ENCODE results near the gene KCND2.

Gene KCND2

DNA sequence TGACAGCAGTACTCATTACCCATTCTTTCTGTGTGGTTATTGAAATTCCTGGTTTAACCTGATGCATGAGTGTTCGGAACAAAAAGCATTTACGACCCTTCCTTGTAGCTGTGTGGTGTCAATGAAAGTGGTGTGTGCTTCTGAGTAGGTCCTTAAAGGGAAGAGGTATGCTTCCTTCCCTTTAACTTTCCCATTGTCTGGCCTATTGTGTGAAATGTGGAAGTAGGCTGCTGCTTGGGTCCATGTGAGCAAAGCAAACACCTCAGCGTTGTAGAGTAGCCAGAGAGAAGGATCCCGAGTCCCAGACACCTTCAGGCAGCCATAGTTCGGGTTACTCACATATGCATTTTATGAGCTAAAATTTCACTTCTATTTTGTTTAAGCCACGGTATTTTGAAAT lies 510.3 kb downstream of the KCND2 start:
- TF ChIP-seq POLR2AphosphoS5 (IDR thresholded peaks at IDR 0.05; ENCODE audit: low read depth, low read length) (no peak), TAF1 (IDR thresholded peaks at IDR 0.05; ENCODE audit: borderline replicate concordance, low read depth, low read length) (no peak), POLR2A (IDR thresholded peaks at IDR 0.05; ENCODE audit: low read depth, low read length) (no peak)
- DNase-seq (ENCODE audit: insufficient read length) (no peak), FAIRE-seq (no peak)

- DNase-seq (ENCODE audit: insufficient read length) (no peak), FAIRE-seq (no peak)
- TF ChIP-seq TAF1 (IDR thresholded peaks at IDR 0.05; ENCODE audit: borderline replicate concordance, low read depth, low read length) (no peak), POLR2A (IDR thresholded peaks at IDR 0.05; ENCODE audit: low read depth, low read length) (no peak), POLR2AphosphoS5 (IDR thresholded peaks at IDR 0.05; ENCODE audit: low read depth, low read length) (no peak)
Observed at GRCh38 chr7:120783721-120784120, 510.7 kb downstream of the KCND2 start.

GRCh38 chr7:120785095-120785494 lies 512.1 kb downstream of the KCND2 start:
- FAIRE-seq (no peak), DNase-seq (ENCODE audit: insufficient read length) (no peak)
- TF ChIP-seq POLR2A (IDR thresholded peaks at IDR 0.05; ENCODE audit: low read depth, low read length) = no peak
- TF ChIP-seq POLR2AphosphoS5 (IDR thresholded peaks at IDR 0.05; ENCODE audit: low read depth, low read length) = no peak
- TF ChIP-seq TAF1 (IDR thresholded peaks at IDR 0.05; ENCODE audit: borderline replicate concordance, low read depth, low read length) = no peak

DNA sequence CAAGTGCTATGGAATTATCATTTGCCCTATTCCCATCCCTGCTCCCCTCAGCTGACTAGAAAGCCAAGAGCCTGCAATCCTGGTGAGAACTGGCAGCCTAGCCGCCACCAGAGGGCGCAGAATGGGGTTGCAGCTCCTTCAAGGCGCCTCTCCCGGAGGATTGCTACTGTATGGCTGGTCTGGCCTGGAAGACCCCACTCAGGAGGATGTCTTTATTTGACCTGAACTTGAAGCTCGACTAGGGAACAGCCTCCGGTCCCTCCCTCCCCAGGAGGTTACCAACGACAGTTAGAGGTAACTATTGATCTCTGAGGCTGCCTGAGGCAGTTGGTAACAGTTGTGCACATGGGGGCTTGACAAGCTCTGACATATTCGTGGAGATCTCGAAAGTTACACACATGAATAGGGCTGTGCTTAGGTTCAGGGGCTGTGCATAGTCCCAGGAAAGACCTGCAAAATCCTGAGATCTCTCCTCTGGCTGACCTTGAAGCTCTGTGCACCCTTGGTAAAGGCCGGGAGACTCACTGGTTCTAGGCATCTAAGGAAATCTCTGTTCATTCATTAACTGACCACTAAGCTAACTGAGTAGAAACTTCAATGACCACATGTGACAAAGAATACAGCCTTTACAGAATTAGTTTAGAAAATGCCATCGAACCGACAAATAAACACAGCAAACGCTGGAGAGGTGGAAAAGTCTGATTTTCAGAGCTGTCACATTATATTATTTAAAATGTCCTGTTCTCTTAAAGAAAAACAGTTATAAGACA lies 519.3 kb downstream of the KCND2 start:
- FAIRE-seq (peak; percentile 94), DNase-seq (ENCODE audit: insufficient read length) (peak; percentile 22)
- TF ChIP-seq POLR2AphosphoS5 (IDR thresholded peaks at IDR 0.05; ENCODE audit: low read depth, low read length) (no peak), TAF1 (IDR thresholded peaks at IDR 0.05; ENCODE audit: borderline replicate concordance, low read depth, low read length) (no peak), POLR2A (IDR thresholded peaks at IDR 0.05; ENCODE audit: low read depth, low read length) (no peak)

DNA sequence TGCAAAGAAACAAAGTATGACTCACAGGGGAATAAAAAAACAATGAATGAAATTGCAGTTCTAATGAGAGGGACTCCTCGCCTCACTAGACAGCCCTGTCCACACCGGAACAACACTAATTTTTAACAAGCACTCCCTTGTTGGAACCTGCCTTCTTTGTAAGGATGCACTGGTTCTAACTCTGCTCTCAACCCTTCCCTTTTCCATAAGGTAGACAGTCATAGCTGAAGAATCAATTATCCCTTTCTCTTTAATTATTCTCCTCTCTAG lies 519.8 kb downstream of the KCND2 start:
- no peak for FAIRE-seq
- no peak for TF ChIP-seq POLR2A (IDR thresholded peaks at IDR 0.05; ENCODE audit: low read depth, low read length)
- TF ChIP-seq TAF1 (IDR thresholded peaks at IDR 0.05; ENCODE audit: borderline replicate concordance, low read depth, low read length) = no peak
- no peak for TF ChIP-seq POLR2AphosphoS5 (IDR thresholded peaks at IDR 0.05; ENCODE audit: low read depth, low read length)

DNA sequence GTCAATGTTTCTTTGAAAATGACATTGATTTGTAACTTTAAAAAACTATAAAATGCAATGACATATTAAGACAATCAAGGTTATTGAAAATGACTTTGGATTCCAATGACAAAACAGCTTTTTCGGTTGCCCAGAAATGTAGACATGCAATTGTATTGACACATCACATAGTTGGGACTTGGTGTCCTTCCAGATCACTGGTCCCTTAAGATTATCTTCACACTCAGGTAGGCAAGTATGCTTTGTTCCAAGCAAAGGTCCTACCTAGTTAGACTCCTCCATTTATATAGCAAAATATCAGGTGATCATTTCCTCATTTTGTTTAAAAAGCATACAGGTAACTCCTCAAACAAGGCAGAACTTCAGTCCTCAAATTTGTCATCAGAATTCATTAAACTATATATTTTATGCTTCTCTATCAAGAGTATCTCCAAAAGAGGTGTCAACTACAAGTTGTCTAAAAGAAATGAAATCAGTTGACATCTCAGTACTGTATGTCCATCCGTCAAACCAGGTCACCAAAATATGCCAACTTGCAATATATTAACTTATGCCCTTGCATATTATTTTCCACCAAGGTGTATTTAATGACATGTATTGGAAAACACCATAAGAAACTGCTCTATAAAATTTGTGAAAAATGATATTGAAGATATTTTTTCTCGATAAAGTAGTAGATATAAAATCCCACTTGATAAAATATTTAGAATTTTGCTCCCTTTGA lies 520.4 kb downstream of the KCND2 start:
- DNase-seq (ENCODE audit: insufficient read length) (no peak), FAIRE-seq (no peak)
- no peak for TF ChIP-seq POLR2AphosphoS5 (IDR thresholded peaks at IDR 0.05; ENCODE audit: low read depth, low read length)
- TF ChIP-seq POLR2A (IDR thresholded peaks at IDR 0.05; ENCODE audit: low read depth, low read length) = no peak
- no peak for TF ChIP-seq TAF1 (IDR thresholded peaks at IDR 0.05; ENCODE audit: borderline replicate concordance, low read depth, low read length)

More for the DNA sequence above, 519.8 kb downstream of the KCND2 start:
- no peak for DNase-seq (ENCODE audit: insufficient read length)

DNA sequence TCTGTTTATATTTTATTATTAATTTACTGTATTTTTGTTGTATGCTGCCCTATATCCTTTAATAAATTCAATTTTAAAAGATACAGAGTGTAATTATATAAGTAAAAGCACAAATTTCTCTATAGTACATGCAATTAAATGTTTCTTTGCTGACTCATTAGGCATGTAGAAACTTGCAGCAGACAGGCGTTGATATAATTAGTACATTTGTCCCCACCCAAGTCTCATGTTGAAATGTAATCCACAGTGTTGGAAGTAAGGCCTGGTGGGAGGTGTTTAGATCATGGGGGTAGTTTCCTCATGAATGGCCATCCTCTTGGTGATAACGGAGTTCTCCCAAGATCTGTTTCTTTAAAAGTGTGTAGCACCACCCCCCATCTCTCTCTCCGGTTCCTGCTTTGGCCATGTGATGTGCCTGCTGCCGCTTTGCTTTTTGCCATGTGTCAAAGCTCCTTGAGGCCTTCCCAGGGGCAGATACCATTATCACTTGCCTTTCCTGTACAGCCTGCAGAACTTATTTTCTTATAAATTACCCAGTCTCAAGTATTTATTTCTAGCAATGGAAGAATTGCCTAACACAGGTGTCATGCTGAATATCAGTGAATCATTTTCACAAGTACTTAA lies 521.2 kb downstream of the KCND2 start:
- TF ChIP-seq POLR2AphosphoS5 (IDR thresholded peaks at IDR 0.05; ENCODE audit: low read depth, low read length) (no peak), POLR2A (IDR thresholded peaks at IDR 0.05; ENCODE audit: low read depth, low read length) (no peak), TAF1 (IDR thresholded peaks at IDR 0.05; ENCODE audit: borderline replicate concordance, low read depth, low read length) (no peak)
- FAIRE-seq (no peak), DNase-seq (ENCODE audit: insufficient read length) (no peak)

DNA sequence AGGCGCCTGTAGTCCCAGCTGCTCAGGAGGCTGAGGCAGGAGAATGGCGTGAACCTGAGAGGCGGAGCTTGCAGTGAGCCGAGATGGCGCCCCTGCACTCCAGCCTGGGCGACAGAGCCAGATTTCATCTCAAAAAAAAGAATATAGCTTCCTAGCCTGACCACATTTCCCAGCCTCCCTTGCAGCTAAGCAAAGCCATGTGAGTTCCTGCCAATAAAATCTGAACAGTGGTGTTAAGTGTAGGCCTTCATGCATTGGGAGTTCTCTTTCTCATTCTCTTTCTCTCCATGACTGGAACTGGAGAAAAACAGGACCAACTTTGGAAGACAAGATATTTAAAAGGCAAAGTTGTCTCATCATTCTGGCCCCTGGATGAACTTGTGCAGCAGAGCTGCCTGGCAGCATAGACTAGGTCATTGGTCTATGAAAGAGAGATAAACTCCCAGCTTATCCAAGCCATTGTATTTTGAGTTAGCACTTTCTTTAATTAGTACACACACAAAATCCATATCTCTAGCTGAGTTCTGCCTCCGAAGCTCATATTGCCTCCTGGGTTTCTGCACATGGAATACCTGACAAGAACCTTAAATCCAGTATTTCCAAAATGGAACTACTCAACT lies 524.2 kb downstream of the KCND2 start:
- no peak for DNase-seq (ENCODE audit: insufficient read length)
- TF ChIP-seq TAF1 (IDR thresholded peaks at IDR 0.05; ENCODE audit: borderline replicate concordance, low read depth, low read length) (no peak), POLR2A (IDR thresholded peaks at IDR 0.05; ENCODE audit: low read depth, low read length) (no peak), POLR2AphosphoS5 (IDR thresholded peaks at IDR 0.05; ENCODE audit: low read depth, low read length) (no peak)
- FAIRE-seq = peak; percentile 60

DNA sequence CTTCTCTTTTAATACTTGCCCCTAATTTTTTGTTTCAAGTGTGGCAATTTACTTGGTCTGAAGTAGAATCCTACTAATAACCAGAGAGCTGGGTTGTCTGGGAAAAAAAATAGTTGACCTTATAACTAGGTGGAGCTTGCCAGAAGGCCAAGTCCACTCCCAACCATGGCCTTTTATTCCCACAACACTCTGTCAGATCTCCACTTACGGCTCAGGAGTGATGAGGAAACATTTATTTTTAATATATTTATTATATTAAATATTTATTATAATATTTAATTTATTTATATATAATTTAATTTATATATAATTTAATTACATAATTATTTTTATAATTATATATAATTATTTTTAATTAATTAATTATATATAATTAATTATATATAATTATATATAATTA lies 526.2 kb downstream of the KCND2 start:
- no peak for FAIRE-seq

More for the DNA sequence above, 526.2 kb downstream of the KCND2 start:
- TF ChIP-seq POLR2AphosphoS5 (IDR thresholded peaks at IDR 0.05; ENCODE audit: low read depth, low read length) (no peak), TAF1 (IDR thresholded peaks at IDR 0.05; ENCODE audit: borderline replicate concordance, low read depth, low read length) (no peak), POLR2A (IDR thresholded peaks at IDR 0.05; ENCODE audit: low read depth, low read length) (no peak)
- no peak for DNase-seq (ENCODE audit: insufficient read length)
